Measurements from ENCODE around the gene ZNF440.
"Not testable (repeated sequence)": the region's sequence is repeated elsewhere in the genome, so short reads cannot be mapped to it uniquely, and the experiment has no call there.

Gene ZNF440

GRCh38 chr19:11814029-11814699 is at the start of gene ZNF440:
TSS of gene ZNF440 (plus strand) at chr19:11814273. CDS start at chr19:11814448, 175 bp downstream.
- DNase-seq (ENCODE audit: low read depth, low spot score): peak; percentile 66

GRCh38 chr19:11766597-11767591 is 47.2 kb upstream of the ZNF440 start, which contains the start of gene ZNF441:
TSS of gene ZNF441 (plus strand) at chr19:11767000. CDS start at chr19:11767194, 194 bp downstream.
- DNase-seq (ENCODE audit: low read depth, low spot score): peak; percentile 81

- DNase-seq (ENCODE audit: low read depth, low spot score): no peak
These were observed 46.4 kb upstream of the ZNF440 start for GRCh38 chr19:11767633-11768133.

GRCh38 chr19:11769995-11770394 is 44.1 kb upstream of the ZNF440 start:
- DNase-seq (ENCODE audit: low read depth, low spot score): no peak

GRCh38 chr19:11771520-11771919 is 42.6 kb upstream of the ZNF440 start:
- not testable (repeated sequence) for DNase-seq (ENCODE audit: low read depth, low spot score)

- not testable (repeated sequence) for DNase-seq (ENCODE audit: low read depth, low spot score)
These were observed 37.4 kb upstream of the ZNF440 start for GRCh38 chr19:11776669-11777068.

GRCh38 chr19:11780431-11781020 is 33.5 kb upstream of the ZNF440 start:
- no peak for DNase-seq (ENCODE audit: low read depth, low spot score)

- DNase-seq (ENCODE audit: low read depth, low spot score): no peak
These were observed 32.6 kb upstream of the ZNF440 start for GRCh38 chr19:11781295-11782057.

- DNase-seq (ENCODE audit: low read depth, low spot score): no peak
These were observed 30.3 kb upstream of the ZNF440 start for GRCh38 chr19:11783767-11784166.

GRCh38 chr19:11784356-11784755 is 29.7 kb upstream of the ZNF440 start:
- DNase-seq (ENCODE audit: low read depth, low spot score): no peak

- no peak for DNase-seq (ENCODE audit: low read depth, low spot score)
These were observed 26.5 kb upstream of the ZNF440 start for GRCh38 chr19:11787536-11787935.

GRCh38 chr19:11792942-11793341 is 21.1 kb upstream of the ZNF440 start:
- no peak for DNase-seq (ENCODE audit: low read depth, low spot score)

GRCh38 chr19:11797491-11797890 is 16.6 kb upstream of the ZNF440 start:
- peak; percentile 53 for DNase-seq (ENCODE audit: low read depth, low spot score)

GRCh38 chr19:11798391-11799330 is 15.4 kb upstream of the ZNF440 start, which contains the start of gene ZNF491:
TSS of gene ZNF491 (plus strand) at chr19:11798523. CDS start at chr19:11805954, 7,431 bp downstream.
- DNase-seq (ENCODE audit: low read depth, low spot score): peak; percentile 56

- DNase-seq (ENCODE audit: low read depth, low spot score): no peak
These were observed 7.5 kb upstream of the ZNF440 start for GRCh38 chr19:11806354-11807098.

GRCh38 chr19:11807099-11807380 is 7.0 kb upstream of the ZNF440 start:
- no peak for DNase-seq (ENCODE audit: low read depth, low spot score)

GRCh38 chr19:11813703-11814028 is 407 bp upstream of the ZNF440 start:
- DNase-seq (ENCODE audit: low read depth, low spot score): no peak

GRCh38 chr19:11814700-11815035 is 595 bp downstream of the ZNF440 start:
- no peak for DNase-seq (ENCODE audit: low read depth, low spot score)

- no peak for DNase-seq (ENCODE audit: low read depth, low spot score)
These were observed 7.5 kb downstream of the ZNF440 start for GRCh38 chr19:11821474-11822109.
